Fibroblast of mammary gland (primary cell): ENCODE data around the gene STXBP6.

ENCODE experiments used
- DNase-seq: peaks from one replicate; pipeline ENCODE4 v3.0.0-alpha.2; 2010; ENCODE audit warnings: low read depth
- H3K4me3 ChIP-seq: 2 replicates; pipeline ENCODE4 v1.5.1; 2011; ENCODE audit warnings: low read depth, mild to moderate bottlenecking, low read length, moderate library complexity; ENCODE audit not compliant: control insufficient read depth
- TF ChIP-seq, protein P1 (sequence below): conservative IDR thresholded peaks from 2 replicates; pipeline ENCODE4 v1.5.1; 2011; ENCODE audit warnings: low read depth, low read length, inconsistent platforms; ENCODE audit not compliant: control insufficient read depth, insufficient read depth

Gene STXBP6

DNA sequence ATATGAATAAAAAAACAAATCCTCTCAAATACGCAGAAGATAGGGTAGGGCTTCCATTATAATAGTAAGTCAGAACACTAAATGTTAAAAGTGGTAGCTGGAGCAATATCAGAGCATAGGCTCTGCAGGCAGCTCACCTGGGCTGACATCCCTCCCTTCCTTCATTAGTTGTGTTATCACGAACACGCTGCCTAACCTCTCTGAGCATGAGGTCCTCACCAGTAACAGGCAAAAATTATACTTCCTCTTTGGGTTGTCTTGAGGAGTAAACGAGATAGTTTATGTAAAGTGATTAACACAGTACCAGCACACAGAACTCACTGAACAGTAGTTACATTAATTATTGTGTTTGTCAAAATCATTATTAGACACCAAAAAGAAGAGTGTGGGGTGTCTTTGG is 154.3 kb downstream of the STXBP6 start:
- H3K4me3 ChIP-seq: no peak overlapping the region
- DNase-seq: no peak
- TF ChIP-seq, protein P1, sequence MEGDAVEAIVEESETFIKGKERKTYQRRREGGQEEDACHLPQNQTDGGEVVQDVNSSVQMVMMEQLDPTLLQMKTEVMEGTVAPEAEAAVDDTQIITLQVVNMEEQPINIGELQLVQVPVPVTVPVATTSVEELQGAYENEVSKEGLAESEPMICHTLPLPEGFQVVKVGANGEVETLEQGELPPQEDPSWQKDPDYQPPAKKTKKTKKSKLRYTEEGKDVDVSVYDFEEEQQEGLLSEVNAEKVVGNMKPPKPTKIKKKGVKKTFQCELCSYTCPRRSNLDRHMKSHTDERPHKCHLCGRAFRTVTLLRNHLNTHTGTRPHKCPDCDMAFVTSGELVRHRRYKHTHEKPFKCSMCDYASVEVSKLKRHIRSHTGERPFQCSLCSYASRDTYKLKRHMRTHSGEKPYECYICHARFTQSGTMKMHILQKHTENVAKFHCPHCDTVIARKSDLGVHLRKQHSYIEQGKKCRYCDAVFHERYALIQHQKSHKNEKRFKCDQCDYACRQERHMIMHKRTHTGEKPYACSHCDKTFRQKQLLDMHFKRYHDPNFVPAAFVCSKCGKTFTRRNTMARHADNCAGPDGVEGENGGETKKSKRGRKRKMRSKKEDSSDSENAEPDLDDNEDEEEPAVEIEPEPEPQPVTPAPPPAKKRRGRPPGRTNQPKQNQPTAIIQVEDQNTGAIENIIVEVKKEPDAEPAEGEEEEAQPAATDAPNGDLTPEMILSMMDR: no peak

DNA sequence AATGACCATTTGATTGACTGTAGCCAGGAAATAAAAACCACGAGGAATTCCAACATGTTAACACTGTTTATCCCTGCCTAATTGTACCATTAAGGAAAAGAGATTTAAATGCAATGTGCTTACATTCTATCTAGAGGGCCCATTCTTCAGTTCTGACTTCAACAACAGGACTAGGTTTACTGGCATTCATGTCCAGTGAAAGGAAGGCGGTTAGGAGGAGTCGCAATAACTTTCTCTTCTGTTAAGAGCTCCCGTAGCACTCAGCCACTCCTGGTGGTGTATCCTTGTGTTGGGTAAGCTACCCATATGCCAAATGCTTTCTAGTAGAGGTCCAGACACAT is 154.7 kb downstream of the STXBP6 start:
- TF ChIP-seq, protein P1: no peak
- DNase-seq: no peak
- H3K4me3 ChIP-seq: no peak overlapping the region

DNA sequence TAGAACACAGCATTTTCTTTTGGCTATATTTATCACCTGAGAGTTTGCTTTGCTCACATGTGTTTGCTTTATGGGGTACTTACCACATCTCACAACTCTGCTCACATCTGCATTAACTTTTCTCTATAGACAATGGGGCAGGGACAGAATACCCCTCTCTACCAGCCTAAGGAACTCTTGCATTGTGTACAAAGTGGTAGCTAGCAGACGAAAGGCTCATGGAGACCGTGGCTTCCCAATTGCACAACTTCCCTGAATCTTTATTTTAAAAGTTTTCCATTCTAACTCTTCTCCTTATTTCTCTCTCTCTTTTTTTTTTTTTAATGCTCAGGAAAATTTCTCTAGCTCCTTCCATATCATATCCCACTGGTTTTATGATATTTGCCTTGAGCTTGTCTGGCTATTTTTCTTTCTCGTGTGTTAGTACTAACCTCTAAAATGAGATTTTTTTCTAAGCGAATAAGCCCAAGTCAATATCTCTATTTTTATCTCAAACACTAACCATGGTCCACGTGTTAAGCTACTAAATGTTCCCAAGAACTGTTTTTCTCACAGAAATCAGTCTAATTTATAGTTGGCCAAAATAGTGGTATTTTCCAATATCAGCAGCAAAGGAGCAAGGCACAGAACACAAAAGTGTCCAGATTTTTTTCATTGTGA is 155.2 kb downstream of the STXBP6 start:
- TF ChIP-seq, protein P1: no peak
- DNase-seq: no peak
- H3K4me3 ChIP-seq: no peak overlapping the region

DNA sequence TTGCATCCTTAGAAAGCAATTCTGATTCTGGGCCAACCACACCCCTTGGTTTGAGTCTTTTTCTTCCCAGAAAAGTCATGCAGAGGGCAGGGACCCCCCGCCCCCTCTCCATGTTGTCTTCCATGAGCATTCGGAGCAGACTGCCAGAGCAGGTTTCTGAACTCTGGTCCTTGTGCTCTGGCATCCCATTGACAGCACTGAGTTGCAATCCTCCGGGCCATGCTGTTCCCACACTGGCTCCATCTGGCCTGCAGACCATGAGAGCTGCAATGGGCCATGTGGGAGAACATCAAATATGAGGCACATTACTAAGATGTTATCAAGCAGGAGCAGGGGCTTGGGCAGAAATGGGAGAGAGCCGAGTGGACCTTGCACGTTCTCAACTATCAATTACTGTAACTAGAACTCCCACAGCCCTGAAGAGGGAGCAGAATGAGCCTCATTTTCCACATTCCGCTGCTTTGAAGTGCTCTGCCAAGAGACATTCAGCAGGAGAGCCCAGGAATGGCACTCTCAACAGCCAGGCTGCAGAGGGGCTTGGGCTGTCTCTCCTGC is 157.4 kb downstream of the STXBP6 start:
- TF ChIP-seq, protein P1: no peak
- DNase-seq: no peak
- no peak overlapping the region for H3K4me3 ChIP-seq

DNA sequence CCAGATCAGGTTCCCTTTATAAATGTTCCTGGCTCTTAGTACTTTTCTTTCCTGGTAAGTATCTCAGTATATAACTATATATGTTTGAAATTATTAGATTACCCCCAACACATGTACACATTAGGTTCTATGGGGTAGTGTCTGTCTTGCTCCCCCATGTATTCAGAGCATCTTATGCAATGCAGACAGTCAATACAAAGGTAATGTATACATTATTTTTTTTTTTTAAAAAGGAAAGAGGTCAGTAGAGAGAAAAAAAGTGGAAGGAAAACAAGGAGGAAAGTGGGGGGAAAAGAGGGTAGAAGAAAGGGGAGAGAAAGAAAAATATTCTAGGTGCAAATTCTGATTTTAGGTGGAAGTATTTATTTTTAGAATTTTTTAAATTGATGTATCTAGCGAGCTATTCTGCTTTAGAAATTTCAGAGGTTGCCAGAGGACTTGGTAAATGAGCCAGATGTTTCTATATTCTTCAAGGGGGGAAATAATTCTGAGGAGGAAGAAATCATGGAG is 157.9 kb downstream of the STXBP6 start:
- H3K4me3 ChIP-seq: no peak overlapping the region
- DNase-seq: no peak

DNA sequence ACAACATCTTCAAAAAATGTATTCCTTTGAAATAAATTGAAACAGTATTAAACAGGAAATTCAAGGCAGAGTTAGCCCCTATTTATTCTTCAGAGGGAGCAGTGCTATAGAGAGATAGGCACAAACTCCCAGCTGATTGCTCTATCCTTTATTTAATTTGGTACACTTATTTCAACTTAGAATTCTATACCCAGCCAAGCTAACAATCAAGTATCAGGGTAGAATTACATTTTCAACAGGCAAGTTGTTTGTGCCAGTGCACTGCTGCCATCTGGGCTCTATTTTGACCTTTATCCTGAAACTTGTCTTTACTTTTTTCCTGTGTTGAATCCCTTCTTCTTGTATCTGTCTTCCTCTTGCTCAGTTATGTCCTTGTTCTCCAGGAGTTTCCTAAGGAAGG is 159.2 kb downstream of the STXBP6 start:
- DNase-seq: no peak
- TF ChIP-seq, protein P1: no peak
- no peak overlapping the region for H3K4me3 ChIP-seq

More for the DNA sequence above, 157.9 kb downstream of the STXBP6 start:
- TF ChIP-seq, protein P1: no peak

DNA sequence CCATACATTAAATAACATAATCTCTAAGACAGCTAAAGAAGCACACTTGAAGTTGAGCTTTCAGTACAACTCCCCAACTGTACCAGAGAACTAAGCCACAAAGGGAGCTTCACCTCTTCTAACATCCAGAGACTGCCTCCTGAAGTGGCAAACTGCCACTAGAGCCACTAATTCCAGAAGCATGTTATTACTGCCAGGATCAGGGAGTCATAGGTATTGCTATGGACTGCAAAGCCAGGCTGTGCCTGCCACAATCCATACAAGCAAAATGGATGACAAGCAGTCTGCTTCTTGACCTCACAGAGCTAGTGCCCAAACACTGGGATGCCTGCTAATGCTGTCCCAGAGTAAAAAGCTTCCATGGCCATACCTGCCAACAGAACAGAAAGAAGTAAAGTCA is 160.1 kb downstream of the STXBP6 start:
- TF ChIP-seq, protein P1: no peak
- no peak overlapping the region for H3K4me3 ChIP-seq
- no peak for DNase-seq
